HG02943 (cell line): ENCODE measurements around the gene SIRPG.
"Not testable (repeated sequence)": the region's sequence is repeated elsewhere in the genome, so short reads cannot be mapped to it uniquely, and the experiment has no call there.

ENCODE experiments used
- ATAC-seq: cut with Tn5 transposase; IDR thresholded peaks from one replicate; pipeline ENCODE4 v1.9.1; 2021; ENCODE audit warnings: mild to moderate bottlenecking, low read depth, moderate library complexity; ENCODE audit not compliant: unreplicated experiment

SIRPG gene

GRCh38 chr20:1657556-1658334, at the start of gene SIRPG:
Gene SIRPG, minus strand, starts transcription at chr20:1657779. Its CDS starts 65 bp downstream, at chr20:1657714.
- no peak for ATAC-seq

GRCh38 chr20:1706887-1707286, 49.3 kb upstream of the SIRPG start:
- ATAC-seq, result not testable (repeated sequence)

- ATAC-seq, result no peak
Observed at GRCh38 chr20:1706079-1706478, 48.5 kb upstream of the SIRPG start.

GRCh38 chr20:1702855-1703254, 45.3 kb upstream of the SIRPG start:
- no peak for ATAC-seq

GRCh38 chr20:1702328-1702727, 44.7 kb upstream of the SIRPG start:
- no peak for ATAC-seq

GRCh38 chr20:1700990-1701389, 43.4 kb upstream of the SIRPG start:
- ATAC-seq, result no peak

GRCh38 chr20:1697592-1697991, 40.0 kb upstream of the SIRPG start:
- no peak for ATAC-seq

GRCh38 chr20:1696521-1697209, 39.1 kb upstream of the SIRPG start:
- ATAC-seq, result no peak

- ATAC-seq, result no peak
Observed at GRCh38 chr20:1694672-1695071, 37.1 kb upstream of the SIRPG start.

GRCh38 chr20:1693427-1693826, 35.8 kb upstream of the SIRPG start:
- no peak for ATAC-seq

- ATAC-seq, result no peak
Observed at GRCh38 chr20:1689721-1690120, 32.1 kb upstream of the SIRPG start.

- ATAC-seq, result no peak
Observed at GRCh38 chr20:1688886-1689538, 31.4 kb upstream of the SIRPG start.

GRCh38 chr20:1687053-1687452, 29.5 kb upstream of the SIRPG start:
- no peak for ATAC-seq

- ATAC-seq, result no peak
Observed at GRCh38 chr20:1686151-1686748, 28.7 kb upstream of the SIRPG start.

- ATAC-seq, result no peak
Observed at GRCh38 chr20:1685304-1686052, 27.9 kb upstream of the SIRPG start.

GRCh38 chr20:1684872-1685271, 27.3 kb upstream of the SIRPG start:
- no peak for ATAC-seq

GRCh38 chr20:1676650-1677049, 19.1 kb upstream of the SIRPG start:
- ATAC-seq, result no peak

GRCh38 chr20:1674990-1675780, 17.6 kb upstream of the SIRPG start:
- ATAC-seq, result no peak

- no peak for ATAC-seq
Observed at GRCh38 chr20:1674361-1674760, 16.8 kb upstream of the SIRPG start.

- no peak for ATAC-seq
Observed at GRCh38 chr20:1673424-1673823, 15.8 kb upstream of the SIRPG start.
